ENCODE measurements around the gene PANX1.
A peak's percentile ranks its signal among the peaks of the same experiment; 100 is the strongest.
"Not testable (repeated sequence)": the region's sequence is repeated elsewhere in the genome, so short reads cannot be mapped to it uniquely, and the experiment has no call there.

Gene PANX1

GRCh38 chr11:94112206-94112953, 16.3 kb upstream of the PANX1 start:
- H3K9me3 Mint-ChIP-seq, result no peaks in the 10 kb centered on the region
- DNase-seq (ENCODE audit: low spot score in 2 of 2) (no peak), ATAC-seq (replicated peaks; ENCODE audit: extremely low read depth, poor library complexity, severe bottlenecking) (no peak)
- peaks cover 36% of the 10 kb centered on the region for H3K27me3 Mint-ChIP-seq
- H3K36me3 Mint-ChIP-seq (ENCODE audit: insufficient read depth), result no peaks in the 10 kb centered on the region
- H3K4me1 Mint-ChIP-seq, result no peaks in the 10 kb centered on the region
- H3K4me3 Mint-ChIP-seq, result no peak overlapping the region
- H3K27ac Mint-ChIP-seq (ENCODE audit: low read depth), result no peak overlapping the region

DNA sequence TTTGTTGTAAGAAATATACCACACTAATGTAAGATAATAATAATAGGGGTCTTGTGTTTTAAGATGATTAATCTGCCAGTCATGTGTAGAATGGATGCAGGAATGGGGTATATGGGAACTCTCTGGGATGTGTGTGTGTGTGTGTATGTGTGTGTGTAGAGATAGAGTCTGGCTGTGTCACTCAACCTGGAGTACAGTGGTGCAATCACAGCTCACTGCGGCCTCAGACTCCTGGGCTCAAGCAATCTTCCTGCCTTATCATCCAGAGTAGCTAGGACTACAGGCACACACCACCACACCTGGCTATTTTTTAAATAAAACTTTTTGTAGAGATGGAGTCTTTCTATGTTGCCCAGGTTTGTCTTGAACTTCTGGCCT, 11.5 kb upstream of the PANX1 start:
- no peaks in the 10 kb centered on the region for H3K9me3 Mint-ChIP-seq
- no peak for DNase-seq (ENCODE audit: low spot score in 2 of 2)
- no peak for ATAC-seq (replicated peaks; ENCODE audit: extremely low read depth, poor library complexity, severe bottlenecking)
- H3K4me3 Mint-ChIP-seq, result no peak overlapping the region
- no peaks in the 10 kb centered on the region for H3K4me1 Mint-ChIP-seq
- H3K27ac Mint-ChIP-seq (ENCODE audit: low read depth), result no peak overlapping the region
- no peaks in the 10 kb centered on the region for H3K36me3 Mint-ChIP-seq (ENCODE audit: insufficient read depth)
- H3K27me3 Mint-ChIP-seq, result peaks cover 32% of the 10 kb centered on the region

GRCh38 chr11:94117871-94118270, 10.8 kb upstream of the PANX1 start:
- Mint-ChIP-seq H3K4me1 (no peaks in the 10 kb centered on the region), H3K9me3 (no peaks in the 10 kb centered on the region), H3K27me3 (peaks cover 32% of the 10 kb centered on the region), H3K27ac (ENCODE audit: low read depth) (no peak overlapping the region), H3K36me3 (ENCODE audit: insufficient read depth) (no peaks in the 10 kb centered on the region), H3K4me3 (no peak overlapping the region)
- DNase-seq (ENCODE audit: low spot score in 2 of 2) (no peak), ATAC-seq (replicated peaks; ENCODE audit: extremely low read depth, poor library complexity, severe bottlenecking) (no peak)

DNA sequence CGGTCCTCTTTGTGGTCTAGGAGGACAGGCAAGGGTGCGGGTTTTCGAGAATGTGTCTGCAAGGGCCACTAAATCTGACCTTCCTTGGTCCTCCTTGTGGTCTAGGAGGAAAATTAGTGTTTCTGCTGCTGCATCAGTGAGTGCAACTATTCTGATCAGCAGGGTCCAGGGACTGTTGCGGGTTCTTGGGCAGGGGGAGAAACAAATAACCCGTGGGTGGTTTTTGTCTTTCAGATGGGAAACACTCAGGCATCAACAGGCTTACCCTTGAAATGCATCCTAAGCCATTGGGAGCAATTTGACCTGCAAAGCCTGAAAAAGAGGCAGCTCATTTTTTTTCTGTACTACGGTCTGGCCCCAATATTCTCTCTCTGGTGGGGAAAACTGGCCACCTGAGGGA, 9.0 kb upstream of the PANX1 start:
- H3K36me3 Mint-ChIP-seq (ENCODE audit: insufficient read depth); H3K27ac Mint-ChIP-seq (ENCODE audit: low read depth); H3K4me3 Mint-ChIP-seq; H3K9me3 Mint-ChIP-seq; DNase-seq (ENCODE audit: low spot score in 2 of 2); ATAC-seq (replicated peaks; ENCODE audit: extremely low read depth, poor library complexity, severe bottlenecking); H3K4me1 Mint-ChIP-seq: not testable (repeated sequence)
- peaks cover 27% of the 10 kb centered on the region for H3K27me3 Mint-ChIP-seq

DNA sequence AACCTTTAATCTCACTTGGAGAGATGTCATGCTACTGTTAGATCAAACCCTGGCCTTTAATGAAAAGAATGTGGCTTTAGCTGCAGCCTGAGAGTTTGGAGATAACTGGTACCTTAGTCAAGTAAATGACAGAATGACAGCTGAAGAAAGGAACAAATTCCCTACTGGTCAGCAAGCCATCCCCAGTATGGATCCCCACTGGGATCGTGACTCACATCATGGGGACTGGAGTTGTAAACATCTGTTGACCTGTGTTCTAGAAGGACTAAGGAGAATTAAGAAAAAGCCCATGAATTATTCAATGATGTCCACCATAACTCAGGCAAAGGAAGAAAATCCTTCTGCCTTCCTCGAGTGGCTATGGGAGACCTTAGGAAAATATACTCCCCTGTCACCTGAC, 8.1 kb upstream of the PANX1 start:
- not testable (repeated sequence) for DNase-seq (ENCODE audit: low spot score in 2 of 2); H3K9me3 Mint-ChIP-seq; H3K4me1 Mint-ChIP-seq; ATAC-seq (replicated peaks; ENCODE audit: extremely low read depth, poor library complexity, severe bottlenecking); H3K36me3 Mint-ChIP-seq (ENCODE audit: insufficient read depth); H3K4me3 Mint-ChIP-seq; H3K27ac Mint-ChIP-seq (ENCODE audit: low read depth)
- peaks cover 18% of the 10 kb centered on the region for H3K27me3 Mint-ChIP-seq

DNA sequence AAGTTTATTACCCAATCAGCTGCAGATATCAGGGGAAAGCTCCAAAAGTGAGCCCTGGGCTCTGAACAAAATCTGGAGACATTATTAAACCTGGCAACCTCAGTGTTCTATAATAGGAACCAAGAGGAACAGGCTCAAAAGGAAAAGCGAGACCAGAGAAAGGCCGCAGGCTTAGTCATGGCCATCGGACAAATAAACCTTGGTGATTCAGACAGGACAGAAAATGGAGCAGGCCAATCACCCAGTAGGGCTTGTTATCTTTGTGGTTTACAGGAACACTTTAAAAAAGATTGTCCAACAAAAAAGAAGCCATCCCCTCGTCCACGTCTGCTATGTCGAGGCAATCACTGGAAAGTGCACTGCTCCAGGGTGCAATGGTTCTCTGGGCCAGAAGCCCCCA, 7.7 kb upstream of the PANX1 start:
- Mint-ChIP-seq H3K9me3 (no peaks in the 10 kb centered on the region), H3K4me1 (no peaks in the 10 kb centered on the region), H3K4me3 (no peak overlapping the region)

DNA sequence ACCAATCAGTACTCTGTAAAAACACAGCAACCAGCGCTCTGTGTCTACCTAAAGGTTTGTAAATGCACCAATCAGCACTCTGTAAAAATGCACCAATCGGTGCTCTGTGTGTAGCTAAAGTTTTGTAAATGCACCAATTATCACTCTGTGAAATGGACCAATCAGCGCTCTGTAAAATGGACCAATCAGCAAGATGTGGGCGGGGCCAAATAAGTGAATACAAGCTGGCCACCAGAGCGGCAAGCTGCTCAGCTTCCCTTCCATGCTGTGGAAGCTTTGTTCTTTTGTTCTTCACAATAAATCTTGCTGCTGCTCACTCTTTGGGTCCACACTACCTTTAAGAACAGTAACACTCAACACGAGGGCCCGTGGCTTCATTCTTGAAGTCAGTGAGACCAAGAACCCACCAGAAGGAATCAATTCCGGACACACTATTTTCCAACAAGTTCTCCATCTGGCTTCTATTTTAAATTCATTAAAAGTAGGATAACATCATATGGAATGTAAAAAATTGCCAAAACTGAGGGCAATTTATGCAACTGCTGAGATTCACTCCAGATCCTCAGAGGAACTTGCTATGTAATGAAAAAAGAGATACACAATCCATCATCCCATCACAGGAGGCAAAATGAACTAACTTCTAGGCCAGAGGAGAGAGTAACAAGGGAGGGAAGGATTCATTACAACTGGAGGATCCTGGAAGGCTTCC, 3.1 kb upstream of the PANX1 start:
- no peak overlapping the region for H3K27ac Mint-ChIP-seq (ENCODE audit: low read depth)
- no peak overlapping the region for H3K4me3 Mint-ChIP-seq
- peaks cover 11% of the 10 kb centered on the region for H3K36me3 Mint-ChIP-seq (ENCODE audit: insufficient read depth)
- no peak for DNase-seq (ENCODE audit: low spot score in 2 of 2)
- H3K9me3 Mint-ChIP-seq, result no peaks in the 10 kb centered on the region
- peaks cover under 1% of the 10 kb centered on the region for H3K27me3 Mint-ChIP-seq
- H3K4me1 Mint-ChIP-seq, result peaks cover 18% of the 10 kb centered on the region
- no peak for ATAC-seq (replicated peaks; ENCODE audit: extremely low read depth, poor library complexity, severe bottlenecking)

More for the DNA sequence above, 7.7 kb upstream of the PANX1 start:
- ATAC-seq (replicated peaks; ENCODE audit: extremely low read depth, poor library complexity, severe bottlenecking), result no peak
- peaks cover 14% of the 10 kb centered on the region for H3K27me3 Mint-ChIP-seq
- DNase-seq (ENCODE audit: low spot score in 2 of 2), result no peak
- peaks cover 2% of the 10 kb centered on the region for H3K36me3 Mint-ChIP-seq (ENCODE audit: insufficient read depth)
- H3K27ac Mint-ChIP-seq (ENCODE audit: low read depth), result no peak overlapping the region

GRCh38 chr11:94127638-94128037, 1.0 kb upstream of the PANX1 start:
- Mint-ChIP-seq H3K27ac (ENCODE audit: low read depth) (no peak overlapping the region), H3K9me3 (no peaks in the 10 kb centered on the region), H3K36me3 (ENCODE audit: insufficient read depth) (peaks cover 11% of the 10 kb centered on the region), H3K4me3 (no peak overlapping the region), H3K27me3 (no peaks in the 10 kb centered on the region), H3K4me1 (peaks cover 18% of the 10 kb centered on the region)
- DNase-seq (ENCODE audit: low spot score in 2 of 2) (no peak), ATAC-seq (replicated peaks; ENCODE audit: extremely low read depth, poor library complexity, severe bottlenecking) (no peak)

GRCh38 chr11:94128291-94128745, 323 bp upstream of the PANX1 start:
- Mint-ChIP-seq H3K36me3 (ENCODE audit: insufficient read depth) (peaks cover 11% of the 10 kb centered on the region), H3K4me3 (no peak overlapping the region), H3K27me3 (no peaks in the 10 kb centered on the region), H3K27ac (ENCODE audit: low read depth) (no peak overlapping the region), H3K4me1 (peaks cover 25% of the 10 kb centered on the region), H3K9me3 (no peaks in the 10 kb centered on the region)
- DNase-seq (ENCODE audit: low spot score in 2 of 2) (peak in 1 of 2 donors; percentile 44), ATAC-seq (replicated peaks; ENCODE audit: extremely low read depth, poor library complexity, severe bottlenecking) (peak; percentile 41)

DNA sequence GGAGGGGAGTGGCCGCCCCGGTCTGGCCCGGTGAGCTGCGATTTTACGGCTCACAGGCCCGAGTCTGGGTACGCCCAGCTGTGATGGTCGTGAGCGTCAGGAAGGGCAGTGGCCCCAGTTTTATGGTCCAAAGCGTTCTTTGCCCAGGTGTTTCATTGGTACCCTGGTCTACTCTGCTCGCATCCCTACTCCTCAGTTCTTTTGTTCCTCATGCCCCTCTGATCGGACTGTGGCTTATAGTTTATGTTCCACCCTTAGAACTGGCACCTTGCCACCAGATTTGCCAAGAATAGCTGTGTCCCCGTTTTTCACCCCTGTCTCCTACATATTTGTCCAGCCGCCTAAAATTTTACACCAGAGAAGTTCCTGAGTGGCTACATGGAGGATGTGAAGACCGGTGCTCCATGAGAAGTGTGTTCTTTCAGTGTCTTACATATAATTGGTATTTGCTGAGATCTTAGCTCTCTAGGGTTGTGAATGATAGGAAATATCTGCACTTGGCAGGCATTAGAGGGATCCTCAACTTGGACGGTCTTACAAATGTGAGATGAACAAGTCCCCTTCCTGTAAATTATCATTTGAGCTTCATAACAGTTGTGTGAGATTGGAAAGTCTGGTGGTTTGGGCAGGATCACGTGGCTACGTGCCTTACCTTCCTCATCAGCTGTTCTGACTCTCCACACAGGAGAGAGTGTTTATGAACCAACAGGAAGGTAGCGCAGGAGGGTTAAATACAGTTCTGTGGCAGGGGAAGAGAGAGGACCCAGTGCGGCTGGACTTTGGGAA, 1.1 kb downstream of the PANX1 start:
- no peak overlapping the region for H3K27ac Mint-ChIP-seq (ENCODE audit: low read depth)
- DNase-seq (ENCODE audit: low spot score in 2 of 2) (no peak), ATAC-seq (replicated peaks; ENCODE audit: extremely low read depth, poor library complexity, severe bottlenecking) (no peak)
- no peaks in the 10 kb centered on the region for H3K9me3 Mint-ChIP-seq
- H3K27me3 Mint-ChIP-seq, result no peaks in the 10 kb centered on the region
- H3K4me3 Mint-ChIP-seq, result no peak overlapping the region
- H3K36me3 Mint-ChIP-seq (ENCODE audit: insufficient read depth), result peaks cover 9% of the 10 kb centered on the region
- H3K4me1 Mint-ChIP-seq, result peaks cover 36% of the 10 kb centered on the region

GRCh38 chr11:94130298-94131046, 1.8 kb downstream of the PANX1 start:
- Mint-ChIP-seq H3K27me3 (no peaks in the 10 kb centered on the region), H3K36me3 (ENCODE audit: insufficient read depth) (peaks cover 9% of the 10 kb centered on the region), H3K27ac (ENCODE audit: low read depth) (no peak overlapping the region), H3K4me3 (no peak overlapping the region), H3K4me1 (peaks cover 43% of the 10 kb centered on the region), H3K9me3 (no peaks in the 10 kb centered on the region)
- no peak for ATAC-seq (replicated peaks; ENCODE audit: extremely low read depth, poor library complexity, severe bottlenecking)
- DNase-seq (ENCODE audit: low spot score in 2 of 2), result no peak

DNA sequence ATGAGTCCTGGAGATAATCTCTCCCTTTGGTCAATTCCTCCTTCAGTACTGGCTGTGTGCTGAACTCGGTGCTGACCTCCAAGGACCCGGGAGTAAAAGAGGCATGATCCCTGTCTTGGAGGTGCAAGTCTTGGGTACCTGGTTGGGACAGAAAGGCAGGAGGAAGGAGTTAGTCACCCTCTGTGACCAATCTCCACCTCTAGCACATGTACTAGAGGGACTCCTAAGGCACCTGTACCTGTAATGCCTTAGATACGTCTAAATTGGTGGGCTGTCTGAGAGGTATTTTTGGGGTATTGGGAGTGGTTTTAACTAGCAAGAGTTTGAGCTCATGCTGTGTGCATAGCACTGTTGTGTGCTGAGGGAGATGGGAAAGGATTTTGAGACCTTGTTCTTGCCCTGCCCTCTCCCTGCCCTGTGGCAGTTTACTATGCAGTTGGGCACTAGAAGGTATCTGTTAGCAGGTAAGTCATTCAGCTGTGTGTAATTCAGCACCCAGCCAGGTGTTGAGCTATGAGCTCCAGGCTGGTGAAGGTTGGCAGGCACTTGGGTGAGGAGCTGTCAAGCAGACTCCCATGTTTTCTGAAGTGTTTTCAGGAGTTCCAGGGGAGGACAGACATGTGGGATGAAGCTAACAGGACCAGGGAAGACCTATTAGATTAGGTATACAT, 2.5 kb downstream of the PANX1 start:
- Mint-ChIP-seq H3K27me3 (no peaks in the 10 kb centered on the region), H3K4me3 (no peak overlapping the region), H3K36me3 (ENCODE audit: insufficient read depth) (peaks cover 11% of the 10 kb centered on the region), H3K9me3 (no peaks in the 10 kb centered on the region), H3K4me1 (peaks cover 51% of the 10 kb centered on the region), H3K27ac (ENCODE audit: low read depth) (no peak overlapping the region)
- DNase-seq (ENCODE audit: low spot score in 2 of 2) (no peak), ATAC-seq (replicated peaks; ENCODE audit: extremely low read depth, poor library complexity, severe bottlenecking) (no peak)
